GM12892 (cell line): ENCODE results near the gene PRKCQ.

Source experiments
- DNase-seq: peaks from one replicate; pipeline ENCODE4 v3.0.0; 2011; ENCODE audit not compliant: insufficient read length
- FAIRE-seq: peaks from 2 replicates; lab custom pipeline; 2011; peaks lifted over from hg19 to GRCh38; lab: Jason Lieb, UNC
- POLR2A ChIP-seq: IDR thresholded peaks from 2 replicates; pipeline ENCODE4 v1.6.1; 2011; ENCODE audit warnings: low read depth, low read length, control low read depth
- POLR2AphosphoS5 ChIP-seq: IDR thresholded peaks from 2 replicates; pipeline ENCODE4 v1.6.1; 2011; ENCODE audit warnings: low read depth, low read length, control low read depth
- TAF1 ChIP-seq: IDR thresholded peaks from 2 replicates; pipeline ENCODE4 v1.6.1; 2011; ENCODE audit warnings: low read depth, mild to moderate bottlenecking, control low read depth, low read length, borderline replicate concordance

PRKCQ gene

DNA sequence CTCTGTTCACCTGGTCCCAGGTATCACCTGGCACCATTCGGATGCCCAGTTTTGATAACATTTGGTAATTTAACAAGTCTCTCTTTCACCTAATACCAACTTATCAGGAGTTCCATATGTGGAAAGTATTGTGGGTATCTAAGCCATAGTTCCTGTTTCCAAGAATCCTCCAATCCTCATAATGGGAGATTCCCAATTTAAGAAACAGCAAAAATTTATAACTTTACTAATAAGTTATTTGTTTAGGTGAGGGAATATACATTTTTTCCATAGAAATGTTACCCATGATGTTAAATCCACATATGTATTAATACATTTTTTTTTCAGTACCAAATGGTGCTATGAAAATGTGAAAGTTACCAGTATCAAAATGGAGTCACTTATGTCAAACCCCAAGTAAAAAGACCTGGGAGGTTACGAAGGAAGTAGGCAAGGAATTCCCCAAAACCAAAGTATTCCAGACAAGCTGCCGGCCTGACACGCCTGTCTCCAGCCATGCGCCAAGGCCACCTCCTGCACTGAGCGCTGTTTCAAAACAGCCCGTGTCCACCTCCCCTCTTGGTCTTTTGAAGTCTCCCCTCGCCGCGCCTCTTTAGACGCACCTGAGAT, 44.8 kb downstream of the PRKCQ start:
- TF ChIP-seq POLR2A (no peak), TAF1 (no peak)
- FAIRE-seq (no peak), DNase-seq (no peak)

DNA sequence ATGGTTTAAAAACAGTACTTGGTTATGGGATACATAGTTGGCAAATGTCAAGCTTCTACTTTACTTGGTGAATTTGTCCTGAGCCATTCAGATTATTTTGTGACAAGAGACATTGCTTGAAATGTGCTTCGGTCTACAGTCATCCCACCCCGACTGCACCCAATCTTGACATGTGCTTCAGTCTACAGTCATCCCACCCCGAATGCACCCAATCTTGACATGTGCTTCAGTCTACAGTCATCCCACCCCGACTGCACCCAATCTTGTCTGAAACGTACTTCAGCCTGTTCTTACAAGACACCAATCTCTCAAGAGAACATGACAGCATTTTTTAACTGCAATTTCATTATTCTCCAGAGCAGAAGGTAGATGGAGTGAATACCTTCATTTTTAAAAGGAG, 47.8 kb downstream of the PRKCQ start:
- no peak for TF ChIP-seq TAF1
- TF ChIP-seq POLR2A: no peak
- TF ChIP-seq POLR2AphosphoS5: no peak
- DNase-seq (no peak), FAIRE-seq (no peak)

DNA sequence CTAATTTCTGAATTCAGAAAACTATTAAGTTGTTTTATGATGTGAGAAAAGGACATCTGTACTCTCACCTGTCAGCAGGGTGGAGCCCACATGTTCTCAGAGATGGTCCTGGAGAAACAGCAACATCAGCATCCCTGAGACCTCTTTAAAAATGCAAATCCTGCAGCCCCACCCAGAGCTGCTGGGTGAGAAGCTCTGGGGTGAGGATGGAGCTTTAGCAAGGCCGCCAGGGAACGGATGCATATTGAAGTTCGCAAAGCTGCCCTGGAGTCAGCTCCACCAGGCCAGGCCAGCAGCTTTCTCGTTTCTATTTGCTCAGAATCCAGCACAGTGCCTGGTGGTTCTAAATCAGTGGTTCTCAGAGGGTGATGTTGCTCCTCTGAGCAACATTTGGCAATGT, 49.1 kb downstream of the PRKCQ start:
- FAIRE-seq (no peak), DNase-seq (no peak)
- no peak for TF ChIP-seq POLR2A
- no peak for TF ChIP-seq TAF1
- no peak for TF ChIP-seq POLR2AphosphoS5

DNA sequence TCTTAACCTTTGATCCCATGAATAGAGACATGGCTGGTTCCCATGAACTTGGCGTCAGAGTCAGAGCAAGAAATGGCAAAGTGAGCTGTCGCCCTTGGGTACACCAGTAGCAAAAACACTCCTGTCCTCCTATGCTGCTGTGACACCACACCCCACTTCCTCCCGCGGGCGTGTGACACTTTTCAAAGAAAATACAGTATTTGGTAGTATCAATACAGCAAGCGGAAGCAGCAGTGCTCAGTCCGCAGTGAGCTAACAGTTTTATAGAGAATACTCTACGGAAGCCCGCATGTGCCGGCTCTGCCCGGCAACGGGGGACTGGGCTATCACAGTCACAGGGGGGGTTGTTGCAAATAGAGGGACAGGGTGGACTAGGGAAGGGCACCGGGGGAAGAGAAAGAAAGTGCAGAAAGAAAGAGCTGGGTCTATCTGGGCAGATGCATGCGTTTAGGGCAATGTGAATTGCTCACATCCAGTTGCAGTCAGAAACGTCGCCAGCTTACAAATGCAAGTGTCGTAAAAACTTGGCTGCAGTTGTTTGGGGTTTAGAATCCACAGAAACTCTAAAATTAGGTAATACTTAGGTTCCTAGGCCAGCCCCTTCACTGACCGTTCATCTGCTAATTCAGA, 49.8 kb downstream of the PRKCQ start:
- no peak for DNase-seq
- FAIRE-seq: no peak

DNA sequence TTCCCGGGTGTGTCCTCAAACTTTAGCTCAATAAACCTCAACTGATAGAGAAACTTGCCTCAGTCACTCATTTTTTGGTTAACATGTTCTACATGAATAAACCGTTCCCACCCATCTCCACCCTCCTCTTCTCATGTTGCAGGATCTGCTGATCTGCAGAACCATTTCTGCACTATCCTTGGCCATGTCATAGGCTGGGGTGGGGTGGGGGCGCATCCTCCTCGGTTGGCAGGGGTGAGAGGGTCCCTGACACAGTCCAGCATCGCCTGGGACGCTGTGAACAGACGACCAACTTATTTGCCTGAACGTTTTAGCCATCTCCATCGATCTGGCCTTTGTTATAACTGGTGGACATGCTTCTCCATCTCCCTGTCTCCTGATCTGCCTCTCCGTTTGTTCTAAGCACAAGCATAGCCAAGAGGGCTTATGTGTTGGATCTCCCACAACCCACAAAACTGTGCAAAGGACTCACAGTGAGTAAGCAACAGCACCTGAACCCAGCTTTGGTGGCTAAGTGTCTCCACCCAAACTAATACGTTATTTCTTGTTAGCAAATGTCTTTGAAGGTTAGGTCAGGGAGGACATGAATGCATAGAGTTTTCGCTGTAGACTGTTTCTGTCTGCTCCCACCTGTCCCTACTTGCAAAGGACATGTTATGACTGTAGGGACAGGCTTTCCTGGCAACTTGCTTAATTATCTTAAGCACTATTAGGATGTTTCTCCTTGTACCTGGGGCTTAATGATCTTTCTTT, 51.7 kb downstream of the PRKCQ start:
- no peak for DNase-seq
- FAIRE-seq: no peak
- TF ChIP-seq TAF1 (no peak), POLR2A (no peak), POLR2AphosphoS5 (no peak)

More for the DNA sequence above, 49.8 kb downstream of the PRKCQ start:
- no peak for TF ChIP-seq POLR2A
- no peak for TF ChIP-seq TAF1
- no peak for TF ChIP-seq POLR2AphosphoS5

DNA sequence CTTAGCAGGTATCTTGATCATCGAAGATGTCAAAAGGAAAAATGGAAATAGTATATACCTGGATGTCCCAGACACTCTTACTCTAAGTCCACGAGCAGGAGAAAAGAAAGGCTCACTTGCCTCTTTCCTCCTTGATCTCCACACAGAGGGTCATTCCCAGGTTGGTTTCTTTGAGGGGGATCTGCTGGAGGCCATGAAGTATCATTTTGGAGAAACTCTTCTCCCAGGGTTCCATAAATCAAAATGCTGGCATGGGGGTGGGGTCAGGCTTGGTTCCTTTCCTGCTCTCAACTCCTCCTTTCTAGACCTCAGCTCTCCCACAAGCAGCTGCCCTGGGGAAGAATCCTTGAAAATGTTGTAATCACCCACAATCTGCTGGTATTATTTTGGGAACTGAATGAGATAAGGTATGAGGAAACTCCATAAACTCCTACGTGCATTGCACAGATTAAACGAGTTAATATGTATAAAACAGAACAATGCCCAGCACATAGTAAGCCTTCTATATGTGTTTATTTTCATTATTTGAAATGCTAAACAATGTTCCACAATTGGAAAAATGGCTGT, 54.4 kb downstream of the PRKCQ start:
- DNase-seq (no peak), FAIRE-seq (no peak)
- TF ChIP-seq TAF1 (no peak), POLR2A (no peak)

DNA sequence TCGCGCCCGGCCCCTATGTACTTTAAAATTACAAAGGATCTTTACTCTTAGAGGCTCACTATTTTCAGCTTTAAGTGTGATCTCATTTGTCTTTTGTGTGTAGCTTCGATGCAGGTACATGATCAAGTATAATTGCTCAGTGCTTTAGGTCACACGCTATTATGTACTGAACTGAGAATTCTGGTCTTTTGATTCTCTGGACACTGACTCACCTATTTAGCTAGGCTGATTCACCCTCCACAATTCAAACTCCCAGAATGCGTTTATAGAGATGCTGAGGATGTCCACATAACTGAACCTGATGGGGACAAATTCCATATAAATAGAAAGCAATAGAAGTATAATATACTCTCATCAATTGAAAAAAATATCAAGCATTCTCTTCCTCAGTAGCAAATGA, 57.8 kb downstream of the PRKCQ start:
- no peak for DNase-seq
- FAIRE-seq: no peak
- TF ChIP-seq TAF1 (no peak), POLR2A (no peak), POLR2AphosphoS5 (no peak)

DNA sequence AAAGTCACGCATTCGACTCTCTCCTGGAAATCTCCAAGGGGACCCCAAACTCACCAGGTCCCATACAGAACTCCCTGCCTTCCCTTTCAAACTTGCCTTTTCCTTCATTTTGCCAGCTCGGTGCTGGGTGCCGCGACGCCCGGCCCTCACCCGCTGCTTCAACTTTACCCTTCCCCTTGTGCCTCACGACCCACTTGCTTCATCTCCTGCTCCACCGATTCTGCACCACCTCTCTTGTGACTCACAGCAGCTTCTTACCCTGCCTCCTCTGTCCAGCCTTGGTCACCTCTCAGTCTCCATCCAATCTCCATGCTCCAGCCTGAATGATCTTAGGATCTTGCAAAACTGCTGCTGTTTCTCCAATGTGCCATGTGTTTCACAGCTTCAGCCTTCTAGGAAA, 59.9 kb downstream of the PRKCQ start:
- TF ChIP-seq POLR2A (no peak), TAF1 (no peak), POLR2AphosphoS5 (no peak)
- FAIRE-seq (no peak), DNase-seq (no peak)

DNA sequence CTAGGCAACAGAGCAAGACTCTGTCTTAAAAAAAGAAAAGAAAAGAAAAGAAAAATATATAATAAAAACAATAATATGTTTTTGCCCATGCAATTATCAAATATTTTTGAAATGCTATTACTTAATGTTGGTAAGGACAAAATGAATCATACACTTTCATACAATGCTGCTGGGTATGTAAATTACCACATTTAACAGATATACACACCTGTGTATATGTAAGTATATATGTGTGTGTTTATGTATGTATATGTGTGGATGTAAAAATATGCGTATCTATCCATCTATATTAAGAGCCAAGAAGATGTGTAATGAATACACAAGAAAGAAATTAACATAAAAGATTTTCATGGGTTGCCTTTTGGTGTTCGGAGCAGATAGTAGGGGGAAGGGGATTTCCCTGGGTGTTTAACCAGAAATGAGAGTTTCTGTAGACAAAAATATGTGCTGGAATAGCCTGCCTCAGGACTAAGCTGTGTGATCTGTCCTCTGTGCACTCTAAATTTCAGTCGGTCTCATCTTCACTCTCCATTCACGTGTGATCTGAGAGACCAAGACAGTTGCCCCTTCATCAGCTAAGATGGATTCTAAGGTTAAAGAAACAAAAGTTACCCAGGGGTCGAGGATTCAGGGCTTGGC, 61.2 kb downstream of the PRKCQ start:
- no peak for FAIRE-seq
- DNase-seq: no peak
- TF ChIP-seq POLR2A (no peak), TAF1 (no peak), POLR2AphosphoS5 (no peak)

DNA sequence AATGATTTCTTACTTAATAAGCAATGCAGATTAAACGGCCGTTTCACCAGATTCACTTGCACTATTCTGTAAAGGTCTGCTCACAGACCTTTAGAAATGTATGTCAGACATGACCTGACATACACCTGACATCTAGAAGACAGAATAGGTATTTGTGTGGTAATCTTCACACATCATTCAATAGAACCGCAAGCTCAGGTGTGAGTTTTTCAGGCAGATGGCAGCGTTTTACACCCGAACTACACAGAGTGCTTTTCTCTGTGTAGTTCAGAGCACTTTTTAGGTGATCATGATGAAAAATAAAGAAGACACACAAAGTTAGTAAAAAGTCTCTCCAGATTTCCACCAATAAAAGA, 63.2 kb downstream of the PRKCQ start:
- no peak for FAIRE-seq

DNA sequence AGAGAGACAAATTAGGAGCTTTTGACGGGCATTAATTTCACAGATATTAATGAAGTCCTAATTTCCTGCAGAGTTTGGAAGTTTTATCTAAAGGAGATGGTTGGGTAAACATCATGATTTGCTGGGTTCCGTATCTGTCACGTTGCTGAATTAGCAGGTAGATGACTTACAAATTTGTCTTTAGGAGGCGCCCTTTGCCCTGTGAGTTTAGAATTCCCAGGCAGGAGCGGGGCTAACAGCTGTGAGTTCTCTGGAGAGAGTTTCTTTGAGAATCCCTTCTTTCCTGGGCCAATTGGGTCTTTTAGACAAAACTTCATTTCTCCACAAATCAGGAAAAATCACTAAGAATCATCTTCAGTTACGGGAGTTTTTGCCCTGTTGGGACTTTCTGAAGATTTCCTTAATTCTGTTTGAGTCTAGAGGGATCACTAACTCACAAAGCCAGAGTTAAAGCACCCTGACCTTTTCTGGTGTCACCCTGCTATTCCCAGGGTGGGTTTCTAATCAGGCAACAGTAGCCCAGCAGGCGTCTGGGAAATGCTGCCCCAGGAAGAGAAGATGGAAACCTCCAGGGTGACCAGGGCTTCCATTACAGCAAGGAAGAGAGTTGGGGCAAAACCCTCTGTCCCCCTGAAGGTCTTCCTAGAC, 63.7 kb downstream of the PRKCQ start:
- TF ChIP-seq POLR2A: no peak
- TF ChIP-seq TAF1: no peak
- TF ChIP-seq POLR2AphosphoS5: no peak
- FAIRE-seq (no peak), DNase-seq (no peak)

More for the DNA sequence above, 63.2 kb downstream of the PRKCQ start:
- no peak for TF ChIP-seq POLR2AphosphoS5
- TF ChIP-seq POLR2A: no peak
- TF ChIP-seq TAF1: no peak
- DNase-seq: no peak
